ENCODE measurements around the gene ZBTB7B.

ZBTB7B gene

DNA sequence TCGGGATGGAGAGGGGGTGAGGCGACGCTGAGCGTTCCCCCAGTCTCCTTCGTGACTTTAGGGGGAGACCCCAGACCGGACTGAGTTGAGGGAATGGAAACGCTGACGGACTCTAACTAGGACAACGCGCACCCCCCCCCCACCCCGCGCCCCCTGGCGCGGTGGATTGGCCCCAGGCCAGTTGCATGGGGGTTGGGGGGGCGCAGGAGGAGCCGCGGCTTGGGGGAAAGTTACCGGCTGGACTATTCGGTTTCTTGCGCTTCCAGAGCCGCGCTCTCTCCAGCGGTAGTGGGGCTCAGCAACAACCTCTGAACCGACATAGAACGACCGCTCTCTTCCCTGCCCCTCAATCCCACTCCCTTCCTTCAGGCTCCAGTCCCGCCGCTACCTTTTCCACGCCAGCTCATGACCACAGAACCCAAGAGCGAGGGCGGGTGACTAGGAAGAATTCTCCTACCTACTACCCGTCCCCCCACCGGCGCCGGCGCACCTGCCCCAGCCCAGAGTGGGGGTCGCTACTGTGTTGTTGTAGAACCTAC, 694 bp downstream of the ZBTB7B start:
- no peak for DNase-seq (ENCODE audit: low read depth in 1 of 2, low spot score in 1 of 2)

DNA sequence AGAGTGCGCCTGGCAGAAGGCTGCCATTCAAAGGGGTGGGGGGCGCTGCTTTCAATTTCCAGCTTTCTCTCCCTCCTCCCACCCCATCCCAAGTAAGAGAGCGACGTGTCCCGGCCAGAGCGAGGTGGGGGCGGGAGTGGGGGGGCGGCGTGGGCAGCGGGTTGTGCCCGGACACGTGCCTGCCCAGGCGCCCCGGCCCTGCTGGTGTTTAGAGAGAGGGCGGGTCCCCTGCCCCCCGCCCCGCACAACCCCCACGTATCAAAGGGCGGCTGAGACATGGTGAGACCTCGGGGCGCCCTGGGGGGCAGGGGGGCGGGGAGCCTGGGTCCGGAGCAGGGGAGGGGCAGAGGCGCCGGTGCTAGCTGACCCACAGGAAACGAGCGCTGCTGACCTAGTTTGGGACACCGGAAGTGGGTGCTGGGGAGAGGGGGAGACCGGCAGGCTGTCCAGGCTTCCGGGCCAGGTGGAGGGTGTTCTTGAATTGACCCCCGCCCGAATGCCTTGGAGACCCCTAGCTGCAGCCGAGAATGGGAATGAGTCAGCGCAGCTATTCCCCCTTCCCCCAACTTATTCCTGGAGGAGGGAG, 1.3 kb downstream of the ZBTB7B start:
- no peak for DNase-seq (ENCODE audit: low read depth in 1 of 2, low spot score in 1 of 2)

DNA sequence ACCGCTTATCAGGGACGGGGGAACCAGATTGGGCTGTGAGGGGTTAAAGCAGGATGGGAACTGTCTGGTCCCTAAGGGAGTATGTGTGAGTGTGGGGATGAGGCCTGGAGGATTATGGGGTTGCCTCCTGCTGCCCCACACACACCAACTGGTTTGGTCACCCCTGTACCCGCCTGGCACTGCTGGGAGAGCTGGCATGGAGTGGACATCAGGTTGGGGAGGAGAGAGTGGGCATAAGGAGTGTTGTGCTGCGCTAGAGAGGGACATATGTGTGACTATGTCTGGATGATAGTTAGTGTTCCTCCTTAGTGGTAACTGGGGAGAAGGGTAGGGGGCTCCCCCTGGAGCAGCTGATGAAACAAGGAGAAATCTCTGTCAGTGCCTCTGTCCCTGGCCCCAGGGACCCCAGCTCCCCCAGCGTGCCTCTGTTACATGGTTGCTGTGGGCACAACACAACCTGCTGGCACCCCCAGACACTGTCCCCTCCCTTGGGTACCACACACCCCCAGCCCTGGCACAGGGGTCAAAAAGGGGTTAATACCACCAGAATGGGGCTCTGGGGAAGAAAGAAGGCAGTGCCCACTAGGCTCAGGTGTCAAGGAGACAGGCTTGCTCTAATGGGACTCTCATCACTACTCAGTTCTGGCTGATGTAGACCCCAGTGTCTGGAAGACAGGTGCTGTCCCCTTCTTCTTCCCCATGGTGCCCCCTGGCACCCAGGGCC, 1.9 kb downstream of the ZBTB7B start:
- DNase-seq (ENCODE audit: low read depth in 1 of 2, low spot score in 1 of 2): no peak

DNA sequence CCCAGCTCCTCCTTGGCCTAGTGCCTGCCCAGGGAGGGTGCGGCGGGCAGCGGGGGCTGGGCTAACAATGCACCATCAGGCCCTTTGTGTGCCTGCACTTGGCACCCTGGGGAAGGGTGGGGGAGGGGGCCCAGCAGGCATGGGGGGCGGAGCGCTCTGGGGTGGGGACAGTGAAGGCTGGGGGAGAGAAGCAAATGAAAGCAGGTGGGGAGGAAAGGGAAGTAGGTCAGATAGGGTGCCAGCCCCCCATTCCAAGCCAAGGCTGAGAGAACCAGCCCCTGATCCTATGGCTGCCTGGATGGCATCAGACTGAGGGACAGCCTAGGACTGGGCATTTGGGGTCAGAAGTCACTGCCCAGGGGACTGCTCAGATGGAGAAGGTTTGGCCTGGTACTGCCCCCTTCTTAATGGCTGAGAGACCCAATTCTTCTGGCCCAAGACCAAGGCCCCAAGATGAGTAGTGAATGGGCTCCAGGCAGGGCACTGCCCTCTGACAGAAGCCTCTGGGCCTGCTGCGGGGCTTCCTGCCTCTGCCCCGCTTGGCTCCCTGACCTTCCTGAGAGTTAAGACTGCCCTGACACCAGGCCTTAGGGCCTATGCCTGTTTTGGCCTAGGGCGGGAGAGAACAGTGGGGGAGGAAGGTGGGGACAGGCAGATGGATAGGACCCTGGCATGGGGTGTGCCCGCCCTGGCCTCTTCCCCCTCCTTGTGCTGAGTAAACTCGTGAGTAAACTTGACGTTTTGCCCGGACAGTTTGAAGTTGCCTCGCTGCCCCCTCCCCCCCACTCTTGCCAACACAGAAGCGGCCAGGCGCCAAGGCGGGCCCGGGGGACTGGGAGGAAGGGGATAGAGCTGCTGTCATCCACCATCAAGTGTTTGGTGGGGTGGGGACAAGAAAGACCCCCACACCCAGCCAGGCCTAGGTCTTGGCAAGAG, 2.7 kb downstream of the ZBTB7B start:
- no peak for DNase-seq (ENCODE audit: low read depth in 1 of 2, low spot score in 1 of 2)

DNA sequence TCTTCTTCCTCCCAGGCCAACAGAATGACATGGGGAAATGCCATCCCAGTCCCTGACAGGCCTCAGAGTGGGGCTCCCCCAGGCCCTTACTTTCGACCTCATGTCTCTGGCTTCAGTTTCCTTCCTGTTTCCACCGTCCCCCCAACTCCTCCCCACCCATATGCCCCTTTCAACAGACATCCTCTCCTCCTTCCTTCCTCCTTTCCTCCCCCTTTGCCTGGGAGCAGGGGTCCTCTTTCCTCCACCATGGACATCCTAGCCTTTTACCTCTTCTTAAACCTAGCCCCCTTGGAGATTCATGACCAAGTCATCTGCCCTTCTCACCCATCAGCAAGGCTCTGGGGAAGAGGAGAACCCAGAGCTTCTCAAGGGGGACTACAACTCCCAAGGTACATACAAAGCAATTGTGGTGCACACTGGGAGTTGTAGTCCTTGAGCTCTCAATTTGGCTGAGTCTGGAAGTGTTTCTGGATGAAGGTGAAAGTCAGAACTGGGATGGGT, 4.0 kb downstream of the ZBTB7B start:
- DNase-seq (ENCODE audit: low read depth in 1 of 2, low spot score in 1 of 2): no peak

DNA sequence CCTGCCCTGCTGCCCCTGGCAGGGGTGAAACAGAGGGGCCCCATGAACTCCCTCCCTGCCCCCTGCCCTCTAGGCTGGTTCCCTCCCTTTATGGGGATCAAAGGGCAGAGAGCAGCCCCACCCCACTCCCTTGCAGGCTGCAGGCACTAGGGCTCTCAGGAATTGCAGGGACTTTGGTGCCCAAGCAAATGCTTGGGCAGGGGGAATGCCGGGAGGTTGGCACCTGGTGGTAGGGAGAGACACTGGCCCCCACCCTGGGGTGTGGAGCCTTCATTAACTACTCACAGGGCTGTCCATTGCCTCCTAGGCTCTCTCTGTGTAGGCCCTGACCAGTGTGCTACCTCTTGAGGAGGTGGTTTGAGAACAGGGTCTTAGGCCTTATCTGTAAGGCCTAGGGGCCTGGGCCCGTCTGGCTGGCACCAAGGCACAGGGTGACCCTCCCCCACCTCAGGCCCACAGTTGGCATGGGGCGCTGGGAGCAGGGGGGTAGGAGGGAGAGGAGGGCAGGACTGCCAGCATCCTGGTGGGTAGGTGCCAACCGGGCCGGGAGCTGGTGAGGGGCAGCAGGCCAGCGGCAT, 4.7 kb downstream of the ZBTB7B start:
- DNase-seq (ENCODE audit: low read depth in 1 of 2, low spot score in 1 of 2): no peak

DNA sequence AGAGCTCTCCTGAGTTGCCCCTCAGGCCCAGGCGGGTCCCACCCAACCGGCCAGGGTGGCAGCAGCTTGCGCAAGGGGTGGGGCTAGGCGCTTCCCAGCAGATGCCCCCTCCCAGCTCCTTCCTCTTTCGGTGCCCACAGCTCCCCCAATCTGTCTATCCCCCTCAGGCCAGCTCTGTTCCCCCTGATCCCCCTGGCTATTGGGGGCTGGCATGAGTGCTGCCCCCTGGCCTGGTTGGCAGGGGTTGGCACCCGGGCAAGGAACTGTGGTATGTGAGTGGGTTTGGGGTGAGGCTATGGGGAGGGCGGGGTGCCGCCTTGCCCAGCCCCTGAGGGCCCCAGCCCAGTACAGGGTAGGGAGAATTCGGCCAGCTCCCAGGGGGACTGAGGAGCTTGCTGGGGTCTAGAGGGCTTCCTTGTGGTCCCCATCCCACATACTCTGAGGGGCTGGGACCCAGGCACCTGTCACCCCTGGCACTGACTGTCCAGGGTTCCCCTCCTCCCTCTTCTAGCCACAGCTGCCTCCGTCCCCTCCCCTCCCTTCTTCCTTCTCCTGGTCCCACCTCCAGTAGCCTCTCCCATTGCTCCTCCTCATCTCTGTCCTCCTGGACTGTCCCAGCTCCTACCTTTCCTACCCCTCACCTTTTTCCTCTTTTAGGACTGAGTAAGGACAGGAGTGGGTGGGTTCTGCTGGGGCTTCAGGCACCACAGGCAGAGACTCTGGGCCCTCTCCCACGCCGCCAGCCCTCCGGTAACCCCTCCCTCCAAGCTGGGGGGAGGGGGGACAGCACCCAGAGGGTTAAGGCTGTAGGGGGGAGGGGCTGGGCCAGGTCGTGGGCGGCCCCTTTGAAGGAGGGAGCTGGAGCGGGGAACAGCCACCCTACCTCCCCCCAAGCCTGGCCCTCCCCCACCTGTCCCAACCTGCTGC, 5.7 kb downstream of the ZBTB7B start:
- DNase-seq (ENCODE audit: low read depth in 1 of 2, low spot score in 1 of 2): no peak

DNA sequence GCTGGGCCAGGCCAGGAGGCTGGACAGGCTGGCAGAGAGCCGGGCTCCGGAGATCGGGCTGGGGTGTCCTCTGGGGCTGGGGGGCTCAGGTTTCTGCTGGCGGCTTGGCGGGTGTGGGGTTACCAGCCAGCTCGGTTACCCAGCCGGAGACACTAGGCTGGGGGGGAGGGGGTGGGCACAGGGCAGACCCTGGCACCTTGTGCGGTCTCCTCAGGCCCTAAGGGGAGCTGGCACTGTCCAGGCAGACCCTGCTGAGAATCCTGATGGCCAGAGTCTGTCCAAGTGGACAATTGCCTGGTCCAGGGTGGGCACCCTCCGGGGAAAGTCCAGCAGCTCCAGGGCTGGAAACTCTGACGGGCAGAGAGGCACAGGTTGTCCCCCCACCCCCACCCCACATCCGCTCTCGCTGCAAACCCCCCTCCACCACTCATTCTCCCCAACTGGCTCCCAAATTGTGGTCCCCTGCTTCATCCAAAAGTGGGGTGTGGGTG, 6.7 kb downstream of the ZBTB7B start:
- no peak for DNase-seq (ENCODE audit: low read depth in 1 of 2, low spot score in 1 of 2)

DNA sequence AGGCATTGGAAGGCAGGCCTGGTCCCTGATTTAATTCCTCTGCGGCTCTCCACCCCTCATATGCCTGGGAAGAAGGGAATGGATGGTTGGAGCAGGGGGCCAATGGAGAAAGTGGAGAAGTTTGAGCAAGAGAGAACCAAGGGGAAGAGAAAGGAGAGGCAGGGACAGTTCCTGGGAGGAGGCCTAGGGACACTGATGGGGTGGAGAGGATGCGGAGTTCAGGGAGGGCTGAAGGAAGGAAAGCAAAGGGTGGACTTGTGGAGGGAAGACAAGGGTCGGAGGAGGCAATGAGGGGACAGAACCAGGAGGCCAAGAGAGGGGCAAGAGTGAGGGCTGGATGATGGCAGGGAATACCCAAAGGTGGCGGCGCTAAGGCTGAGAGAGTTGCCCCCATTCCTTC, 7.1 kb downstream of the ZBTB7B start:
- DNase-seq (ENCODE audit: low read depth in 1 of 2, low spot score in 1 of 2): no peak

DNA sequence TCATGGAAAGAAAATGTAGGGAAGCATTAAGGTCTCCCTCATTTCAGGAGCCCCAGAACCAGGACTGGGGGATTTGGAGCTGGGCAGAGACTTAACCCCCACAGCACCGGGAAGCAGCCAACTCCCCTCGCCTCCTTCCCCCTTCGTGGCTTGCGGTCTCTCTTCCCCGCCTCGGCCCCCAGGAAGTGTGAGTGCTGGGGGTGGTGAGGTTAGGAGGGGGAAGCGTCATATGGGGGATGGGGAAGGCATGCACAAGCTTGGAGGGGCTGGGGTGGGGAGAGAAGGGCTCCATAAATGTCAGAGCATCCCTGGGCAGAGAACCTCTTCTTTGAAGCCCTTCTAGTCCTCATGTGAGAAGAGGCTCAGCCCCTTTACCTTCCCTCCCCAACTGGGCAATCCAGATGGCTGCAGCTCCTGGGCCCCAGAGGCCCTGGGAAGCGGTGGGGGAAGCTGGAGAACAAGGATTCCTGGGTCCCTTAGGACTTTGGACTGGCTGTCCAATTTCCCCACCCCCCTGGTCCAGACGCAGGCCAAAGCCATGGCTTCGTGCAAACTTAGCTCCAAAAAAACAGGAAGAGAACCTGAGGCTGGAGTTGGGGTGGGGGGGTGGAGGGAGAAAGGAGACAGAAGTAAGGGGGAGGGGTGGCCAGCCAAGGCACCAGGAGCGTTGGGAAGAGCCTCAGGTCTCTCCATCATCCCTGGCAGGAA, 7.8 kb downstream of the ZBTB7B start:
- no peak for DNase-seq (ENCODE audit: low read depth in 1 of 2, low spot score in 1 of 2)

DNA sequence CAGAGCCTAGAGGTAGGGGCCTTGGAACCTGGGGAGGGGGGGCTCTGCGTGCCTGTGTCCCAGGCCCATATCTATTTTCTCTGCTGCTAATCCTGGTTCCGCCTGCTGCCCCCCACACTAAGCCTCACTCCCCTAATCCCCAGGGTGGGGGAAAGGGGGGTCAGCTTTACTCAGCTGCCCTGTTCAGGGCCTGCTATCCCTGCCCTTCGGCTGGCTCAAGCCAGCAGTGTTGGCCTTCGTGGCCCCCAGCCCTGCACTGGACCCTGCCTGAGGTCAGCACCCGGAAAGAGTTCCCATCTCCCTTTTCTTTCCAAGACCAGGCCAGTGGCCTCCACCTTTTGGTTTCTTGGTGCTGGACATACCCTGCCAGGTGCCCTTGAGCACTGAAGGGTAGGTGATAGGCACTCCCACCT, 8.4 kb downstream of the ZBTB7B start:
- no peak for DNase-seq (ENCODE audit: low read depth in 1 of 2, low spot score in 1 of 2)

DNA sequence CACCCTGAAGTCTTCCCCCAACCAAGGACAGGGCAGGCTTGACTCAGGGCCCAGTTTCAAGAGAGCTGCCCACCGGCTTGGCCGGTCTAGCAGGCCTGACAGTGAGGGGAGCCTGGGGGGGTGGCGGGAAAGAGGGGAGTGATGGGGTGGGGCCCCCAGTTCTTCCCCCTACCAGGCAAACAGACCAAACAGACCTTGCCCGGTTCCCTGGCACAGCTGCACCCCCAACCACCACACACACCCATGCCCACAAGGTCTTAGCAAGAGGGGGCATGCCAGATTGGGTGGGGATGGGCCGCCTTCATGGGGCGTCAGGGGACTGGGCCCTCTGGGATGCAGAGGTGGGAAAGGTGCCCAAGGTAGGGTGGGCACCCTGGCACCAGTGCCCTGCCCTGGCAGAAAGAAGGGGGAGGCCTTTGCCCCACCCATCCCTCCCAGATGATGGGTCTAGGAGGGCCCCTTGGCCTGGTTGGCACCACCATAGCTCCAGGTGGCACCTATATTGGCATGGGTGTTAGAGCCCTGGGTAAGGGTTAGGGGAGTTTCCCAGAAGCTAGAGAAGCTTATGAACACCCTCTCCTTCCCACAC, 8.9 kb downstream of the ZBTB7B start:
- DNase-seq (ENCODE audit: low read depth in 1 of 2, low spot score in 1 of 2): no peak

DNA sequence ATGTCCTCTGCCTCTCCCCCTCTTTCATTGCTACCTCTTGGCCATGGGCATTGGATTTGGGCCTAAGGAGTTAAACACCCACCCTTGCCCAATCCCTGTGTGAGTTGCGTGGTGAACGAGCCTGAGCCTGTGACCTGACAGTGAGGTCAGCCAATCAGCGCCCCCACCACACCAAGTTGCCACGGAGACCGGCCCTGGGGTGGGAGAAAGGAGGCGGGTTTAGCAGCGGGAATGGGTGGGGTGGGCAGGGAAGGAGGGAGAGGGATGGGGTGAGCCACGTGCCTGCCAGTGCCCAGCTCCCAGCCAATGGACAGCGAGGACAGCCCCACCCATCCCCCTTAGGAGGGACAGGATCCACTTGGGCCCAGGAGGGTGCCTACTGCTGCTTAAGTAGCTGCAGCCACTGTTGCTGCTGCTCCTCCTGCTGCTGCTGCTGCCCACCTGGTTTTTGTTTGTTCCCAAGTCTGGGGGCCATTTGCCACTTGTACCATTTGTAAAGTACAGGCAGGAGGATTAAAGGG, 9.5 kb downstream of the ZBTB7B start:
- no peak for DNase-seq (ENCODE audit: low read depth in 1 of 2, low spot score in 1 of 2)

DNA sequence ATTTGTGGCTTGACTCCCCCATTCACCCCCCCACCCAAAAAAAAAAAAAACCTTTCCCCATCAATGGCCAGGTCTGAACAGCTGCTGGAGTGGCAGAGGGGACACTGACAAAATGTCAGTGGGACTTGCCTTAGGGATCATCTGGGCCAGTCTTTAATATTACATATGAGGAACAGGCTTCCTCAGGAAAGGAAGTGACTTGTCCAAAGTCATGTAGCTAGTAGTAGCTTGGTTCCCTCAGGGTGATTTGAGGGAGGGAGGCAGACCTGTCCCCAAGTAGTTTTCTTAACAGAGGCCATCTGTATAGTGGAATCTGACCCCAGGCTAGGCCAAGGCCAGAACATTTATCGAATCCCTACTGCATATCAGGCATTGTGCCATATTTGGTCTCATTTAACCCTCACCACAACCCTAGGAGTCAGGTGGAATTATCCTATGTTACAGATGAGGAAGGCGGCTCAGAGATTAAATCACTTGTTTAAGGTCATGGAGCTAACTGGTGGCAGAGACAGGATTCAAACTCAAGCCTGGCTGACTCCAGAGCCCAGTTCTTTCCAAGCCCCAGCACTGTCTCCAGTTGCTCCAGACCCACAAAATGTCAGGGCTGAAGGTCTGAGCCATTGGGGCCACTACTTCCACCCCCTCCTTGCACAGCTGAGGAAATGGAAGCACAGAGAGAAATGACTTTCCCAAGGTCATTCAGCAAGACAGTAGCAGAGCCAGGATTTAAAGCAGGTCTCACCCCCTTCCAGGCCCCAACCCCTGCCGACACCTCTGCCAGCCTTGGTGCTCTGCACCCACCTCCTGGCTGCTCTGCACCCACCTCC, 10.4 kb downstream of the ZBTB7B start:
- DNase-seq (ENCODE audit: low read depth in 1 of 2, low spot score in 1 of 2): no peak

DNA sequence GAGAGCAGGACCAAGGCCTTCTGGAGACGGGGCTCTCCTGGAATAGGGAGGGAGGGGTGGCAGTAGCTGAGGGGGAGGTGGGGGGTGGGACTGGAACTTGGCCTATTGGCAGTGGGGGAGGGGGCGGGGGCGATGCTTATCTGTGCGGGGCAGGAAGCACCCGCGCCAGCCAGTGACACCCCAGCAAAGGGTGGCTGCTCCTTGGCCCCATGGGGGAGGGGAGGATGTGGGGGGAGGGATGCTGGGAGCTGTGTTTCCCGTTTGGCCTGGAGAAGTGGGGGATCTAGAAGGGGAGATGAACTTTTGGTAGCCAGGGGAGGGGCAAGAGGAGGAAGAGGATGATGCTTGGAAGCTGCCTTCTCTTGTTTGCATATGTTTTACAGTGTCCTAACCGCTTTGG, 11.0 kb downstream of the ZBTB7B start:
- DNase-seq (ENCODE audit: low read depth in 1 of 2, low spot score in 1 of 2): no peak

DNA sequence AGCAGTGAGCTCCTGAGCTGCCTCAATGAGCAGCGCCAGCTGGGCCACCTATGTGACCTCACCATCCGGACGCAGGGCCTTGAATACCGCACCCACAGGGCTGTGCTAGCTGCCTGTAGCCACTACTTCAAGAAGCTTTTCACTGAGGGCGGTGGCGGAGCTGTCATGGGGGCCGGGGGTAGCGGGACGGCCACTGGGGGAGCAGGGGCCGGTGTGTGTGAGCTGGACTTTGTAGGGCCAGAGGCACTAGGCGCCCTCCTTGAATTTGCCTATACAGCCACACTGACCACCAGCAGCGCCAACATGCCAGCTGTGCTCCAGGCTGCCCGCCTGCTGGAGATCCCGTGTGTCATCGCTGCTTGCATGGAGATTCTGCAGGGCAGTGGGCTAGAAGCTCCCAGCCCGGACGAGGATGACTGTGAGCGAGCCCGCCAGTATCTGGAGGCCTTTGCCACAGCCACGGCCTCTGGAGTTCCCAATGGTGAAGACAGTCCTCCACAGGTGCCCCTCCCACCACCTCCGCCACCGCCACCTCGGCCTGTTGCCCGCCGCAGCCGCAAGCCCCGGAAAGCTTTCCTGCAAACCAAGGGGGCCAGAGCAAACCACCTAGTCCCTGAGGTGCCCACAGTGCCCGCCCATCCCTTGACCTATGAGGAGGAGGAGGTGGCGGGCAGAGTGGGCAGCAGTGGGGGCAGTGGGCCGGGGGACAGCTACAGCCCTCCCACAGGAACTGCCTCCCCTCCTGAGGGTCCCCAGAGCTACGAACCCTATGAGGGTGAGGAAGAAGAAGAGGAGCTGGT, 12.3 kb downstream of the ZBTB7B start:
- DNase-seq (ENCODE audit: low read depth in 1 of 2, low spot score in 1 of 2): no peak
